ENCODE results near the gene DOCK2.
"Not testable (repeated sequence)": the region's sequence is repeated elsewhere in the genome, so short reads cannot be mapped to it uniquely, and the experiment has no call there.

Gene DOCK2

GRCh38 chr5:169606279-169606678 is 30.8 kb upstream of the DOCK2 start:
- no peak for TF ChIP-seq ZFX (IDR thresholded peaks at IDR 0.05)
- no peak for TF ChIP-seq CTCF (conservative IDR thresholded peaks at IDR 0.05)
- no peak overlapping the region for H3K27ac ChIP-seq

- H3K27ac ChIP-seq, result no peak overlapping the region
- TF ChIP-seq CTCF (conservative IDR thresholded peaks at IDR 0.05), result no peak
- TF ChIP-seq ZFX (IDR thresholded peaks at IDR 0.05), result no peak
Observed at GRCh38 chr5:169607882-169608281, 29.2 kb upstream of the DOCK2 start.

- TF ChIP-seq ZFX (IDR thresholded peaks at IDR 0.05) (no peak), CTCF (conservative IDR thresholded peaks at IDR 0.05) (no peak)
- no peak overlapping the region for H3K27ac ChIP-seq
Observed at GRCh38 chr5:169609716-169610115, 27.4 kb upstream of the DOCK2 start.

GRCh38 chr5:169610606-169611005 is 26.5 kb upstream of the DOCK2 start:
- TF ChIP-seq ZFX (IDR thresholded peaks at IDR 0.05) (no peak), CTCF (conservative IDR thresholded peaks at IDR 0.05) (no peak)
- H3K27ac ChIP-seq, result no peak overlapping the region

- TF ChIP-seq CTCF (conservative IDR thresholded peaks at IDR 0.05), result no peak
- TF ChIP-seq ZFX (IDR thresholded peaks at IDR 0.05), result no peak
- no peak overlapping the region for H3K27ac ChIP-seq
Observed at GRCh38 chr5:169615561-169615960, 21.5 kb upstream of the DOCK2 start.

- not testable (repeated sequence) for H3K27ac ChIP-seq
Observed at GRCh38 chr5:169624307-169624706, 12.8 kb upstream of the DOCK2 start.

- no peak overlapping the region for H3K27ac ChIP-seq
Observed at GRCh38 chr5:169626779-169627178, 10.3 kb upstream of the DOCK2 start.

More at GRCh38 chr5:169626779-169627178, 10.3 kb upstream of the DOCK2 start:
- TF ChIP-seq ZFX (IDR thresholded peaks at IDR 0.05) (no peak), CTCF (conservative IDR thresholded peaks at IDR 0.05) (no peak)
